ENCODE data around the gene EGFR.

EGFR gene

DNA sequence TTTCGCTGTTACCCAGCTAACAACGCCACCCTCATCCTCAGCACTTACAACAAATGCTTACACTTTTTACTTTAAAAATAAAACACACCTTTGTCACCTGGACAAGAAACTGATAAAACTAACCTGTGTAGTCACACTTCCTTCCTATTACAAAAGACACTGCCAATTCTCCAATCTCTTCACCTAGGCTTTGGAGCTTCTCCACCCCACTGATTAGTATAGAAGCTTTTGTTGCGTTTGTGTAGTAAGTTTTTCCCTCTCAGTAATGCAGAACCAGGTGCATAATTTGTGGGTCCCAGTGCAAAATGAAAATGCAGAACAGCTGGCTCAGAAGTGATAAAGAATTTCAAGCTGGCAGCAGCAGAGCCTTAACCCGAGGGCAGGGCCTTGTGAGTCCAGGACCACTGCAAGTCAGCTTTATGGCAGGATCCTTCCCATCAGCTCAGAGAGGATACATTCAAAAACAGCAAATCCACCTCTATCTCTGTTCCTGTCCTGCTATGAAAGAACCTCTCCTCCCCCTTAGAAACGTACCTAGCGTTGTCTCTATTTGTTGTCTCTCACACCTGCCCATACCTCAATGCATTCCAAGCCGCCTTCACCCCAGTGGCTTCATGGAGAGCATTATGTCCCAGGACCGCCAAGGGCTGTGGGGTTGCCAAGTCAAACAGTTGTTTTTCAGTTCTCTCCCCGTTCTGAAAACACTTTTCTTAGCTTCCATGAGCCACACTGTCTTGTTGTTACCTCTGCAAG, 40.3 kb upstream of the EGFR start:
- H3K79me2 ChIP-seq (ENCODE audit: insufficient read depth, low read length), result no peaks in the 10 kb centered on the region
- H3K4me2 ChIP-seq (ENCODE audit: low read depth, low read length, poor library complexity, severe bottlenecking), result no peak overlapping the region
- H3K9ac ChIP-seq (ENCODE audit: low read length), result no peak overlapping the region
- H4K20me1 ChIP-seq (ENCODE audit: low read depth, low read length), result no peaks in the 10 kb centered on the region
- H3K9me3 ChIP-seq (ENCODE audit: insufficient read depth, low read length), result no peaks in the 10 kb centered on the region
- no peaks in the 10 kb centered on the region for H3K9me2 ChIP-seq (replicated peaks; ENCODE audit: insufficient read depth, low read length)
- TF ChIP-seq EZH2phosphoT487 (conservative IDR thresholded peaks at IDR 0.05; ENCODE audit: low read length) (no peak), CTCF (IDR thresholded peaks at IDR 0.05; ENCODE audit: insufficient read depth, low read length, poor library complexity, severe bottlenecking) (no peak)
- no peak overlapping the region for H3K27ac ChIP-seq (ENCODE audit: low read depth, low read length)
- H3K4me3 ChIP-seq (ENCODE audit: insufficient read depth, low read length, poor library complexity, severe bottlenecking), result no peak overlapping the region
- no peaks in the 10 kb centered on the region for H3K36me3 ChIP-seq (ENCODE audit: low read length)
- H3K27me3 ChIP-seq (ENCODE audit: low read length), result no peaks in the 10 kb centered on the region
- H3F3A ChIP-seq (ENCODE audit: insufficient read depth), result no peaks in the 10 kb centered on the region
- H2AFZ ChIP-seq (ENCODE audit: low read depth, low read length, severe bottlenecking), result no peak overlapping the region

DNA sequence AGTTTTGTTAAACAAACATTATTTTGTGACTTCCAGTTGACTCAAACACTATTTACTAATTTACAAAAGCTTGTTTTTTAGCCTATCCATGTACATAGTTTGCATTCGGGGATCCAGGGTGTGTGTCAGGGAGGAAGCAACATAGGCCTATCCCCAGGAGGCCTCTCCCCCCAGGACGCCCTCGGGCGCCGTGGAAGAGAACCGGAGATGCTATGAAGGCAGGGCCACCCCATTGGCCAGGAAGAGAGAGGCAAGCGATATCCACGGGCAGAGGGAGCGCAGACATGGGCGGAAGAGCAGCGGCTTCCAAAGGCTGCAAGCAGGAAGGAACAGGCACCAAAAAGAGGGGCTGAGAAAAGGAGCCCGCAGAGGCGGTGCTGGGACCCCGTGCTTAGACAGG, 38.3 kb upstream of the EGFR start:
- Histone ChIP-seq H4K20me1 (ENCODE audit: low read depth, low read length) (no peaks in the 10 kb centered on the region), H3K9me3 (ENCODE audit: insufficient read depth, low read length) (no peaks in the 10 kb centered on the region), H3K4me3 (ENCODE audit: insufficient read depth, low read length, poor library complexity, severe bottlenecking) (no peak overlapping the region), H2AFZ (ENCODE audit: low read depth, low read length, severe bottlenecking) (no peak overlapping the region), H3K79me2 (ENCODE audit: insufficient read depth, low read length) (no peaks in the 10 kb centered on the region), H3K27ac (ENCODE audit: low read depth, low read length) (no peak overlapping the region), H3K9me2 (replicated peaks; ENCODE audit: insufficient read depth, low read length) (no peaks in the 10 kb centered on the region), H3K36me3 (ENCODE audit: low read length) (no peaks in the 10 kb centered on the region), H3K27me3 (ENCODE audit: low read length) (no peaks in the 10 kb centered on the region), H3K4me2 (ENCODE audit: low read depth, low read length, poor library complexity, severe bottlenecking) (no peak overlapping the region), H3K9ac (ENCODE audit: low read length) (no peak overlapping the region), H3F3A (ENCODE audit: insufficient read depth) (no peaks in the 10 kb centered on the region)
- no peak for TF ChIP-seq EZH2phosphoT487 (conservative IDR thresholded peaks at IDR 0.05; ENCODE audit: low read length)
- TF ChIP-seq CTCF (IDR thresholded peaks at IDR 0.05; ENCODE audit: insufficient read depth, low read length, poor library complexity, severe bottlenecking), result no peak

- H2AFZ ChIP-seq (ENCODE audit: low read depth, low read length, severe bottlenecking), result no peak overlapping the region
Observed at GRCh38 chr7:54981913-54982312, 36.9 kb upstream of the EGFR start.

More at GRCh38 chr7:54981913-54982312, 36.9 kb upstream of the EGFR start:
- no peaks in the 10 kb centered on the region for H3K9me3 ChIP-seq (ENCODE audit: insufficient read depth, low read length)
- H3K4me2 ChIP-seq (ENCODE audit: low read depth, low read length, poor library complexity, severe bottlenecking), result no peak overlapping the region
- H3K27ac ChIP-seq (ENCODE audit: low read depth, low read length), result no peak overlapping the region
- no peaks in the 10 kb centered on the region for H3K9me2 ChIP-seq (replicated peaks; ENCODE audit: insufficient read depth, low read length)
- no peaks in the 10 kb centered on the region for H3F3A ChIP-seq (ENCODE audit: insufficient read depth)
- H4K20me1 ChIP-seq (ENCODE audit: low read depth, low read length), result no peaks in the 10 kb centered on the region
- no peaks in the 10 kb centered on the region for H3K79me2 ChIP-seq (ENCODE audit: insufficient read depth, low read length)
- no peak overlapping the region for H3K9ac ChIP-seq (ENCODE audit: low read length)
- H3K36me3 ChIP-seq (ENCODE audit: low read length), result no peaks in the 10 kb centered on the region
- no peaks in the 10 kb centered on the region for H3K27me3 ChIP-seq (ENCODE audit: low read length)
- no peak overlapping the region for H3K4me3 ChIP-seq (ENCODE audit: insufficient read depth, low read length, poor library complexity, severe bottlenecking)
- TF ChIP-seq CTCF (IDR thresholded peaks at IDR 0.05; ENCODE audit: insufficient read depth, low read length, poor library complexity, severe bottlenecking) (no peak), EZH2phosphoT487 (conservative IDR thresholded peaks at IDR 0.05; ENCODE audit: low read length) (no peak)
